ENCODE results near the gene FAM151A. TPM values are rescaled to one million over a fixed set of nuclear protein-coding genes. Genes with fewer than 3 reads are reported as not detected.

The FAM151A gene
- polyA plus RNA-seq, 1 donor (not counting 4 experiments of a cell fraction or from before 2014, with no cell fraction given) = 0.07 TPM

- Histone ChIP-seq H3K27ac (ENCODE audit: control insufficient read depth, insufficient read depth, low read length) (no peak overlapping the region), H3K9me3 (ENCODE audit: control insufficient read depth, low read depth, low read length) (no peaks in the 10 kb centered on the region), H4K20me1 (ENCODE audit: control insufficient read depth, extremely low read depth, insufficient read depth, low read length) (no peaks in the 10 kb centered on the region), H3K4me3 (ENCODE audit: control insufficient read depth in 2 of 3, extremely low read depth in 1 of 3, insufficient read depth in 2 of 3, low read depth in 1 of 3, low read length in 3 of 3) (no peak overlapping the region), H2AFZ (ENCODE audit: control insufficient read depth, low read length) (no peak overlapping the region), H3K9ac (ENCODE audit: control insufficient read depth, extremely low read depth, insufficient read depth, low read length) (no peak overlapping the region), H3K4me1 (ENCODE audit: control insufficient read depth, extremely low read depth, insufficient read depth, low read length) (peaks cover 13% of the 10 kb centered on the region), H3K36me3 (ENCODE audit: control insufficient read depth in 2 of 2, extremely low read depth in 1 of 2, insufficient read depth in 2 of 2, low read length in 2 of 2) (no peaks in the 10 kb centered on the region), H3K79me2 (ENCODE audit: control insufficient read depth, insufficient read depth, low read length) (no peaks in the 10 kb centered on the region), H3K9me1 (ENCODE audit: control insufficient read depth, extremely low read depth, insufficient read depth, low read length) (no peaks in the 10 kb centered on the region), H3K27me3 (ENCODE audit: control insufficient read depth, extremely low read depth, insufficient read depth, low read length) (peaks cover 4% of the 10 kb centered on the region), H3K4me2 (ENCODE audit: control insufficient read depth, extremely low read depth, insufficient read depth, low read depth, low read length) (no peak overlapping the region)
- dilution Hi-C loops (cut with MboI; ENCODE audit: extremely low pct_ligation_motif_present, low sequenced_read_pairs) = no loop called here
- FAIRE-seq (no peak), DNase-seq (ENCODE audit: low read depth, low spot score) (no peak)
- TF ChIP-seq CTCF (optimal IDR thresholded peaks at IDR 0.05 in 1 of 3, IDR thresholded peaks at IDR 0.05 in 1 of 3, conservative IDR thresholded peaks at IDR 0.05 in 1 of 3; ENCODE audit: extremely low read depth in 1 of 3, insufficient read depth in 2 of 3, low read length in 3 of 3) (no peak), EZH2 (IDR thresholded peaks at IDR 0.05; ENCODE audit: low read length) (no peak)
These were observed 3.6 kb downstream of the FAM151A start for GRCh38 chr1:54619749-54620148.

- Histone ChIP-seq H3K4me3 (ENCODE audit: control insufficient read depth in 2 of 3, extremely low read depth in 1 of 3, insufficient read depth in 2 of 3, low read depth in 1 of 3, low read length in 3 of 3) (no peak overlapping the region), H3K36me3 (ENCODE audit: control insufficient read depth in 2 of 2, extremely low read depth in 1 of 2, insufficient read depth in 2 of 2, low read length in 2 of 2) (no peaks in the 10 kb centered on the region), H4K20me1 (ENCODE audit: control insufficient read depth, extremely low read depth, insufficient read depth, low read length) (no peaks in the 10 kb centered on the region), H2AFZ (ENCODE audit: control insufficient read depth, low read length) (peak overlapping the region; percentile 75), H3K9me1 (ENCODE audit: control insufficient read depth, extremely low read depth, insufficient read depth, low read length) (peaks cover 2% of the 10 kb centered on the region), H3K27me3 (ENCODE audit: control insufficient read depth, extremely low read depth, insufficient read depth, low read length) (peaks cover 4% of the 10 kb centered on the region), H3K4me1 (ENCODE audit: control insufficient read depth, extremely low read depth, insufficient read depth, low read length) (peaks cover 15% of the 10 kb centered on the region), H3K27ac (ENCODE audit: control insufficient read depth, insufficient read depth, low read length) (no peak overlapping the region), H3K9me3 (ENCODE audit: control insufficient read depth, low read depth, low read length) (no peaks in the 10 kb centered on the region), H3K9ac (ENCODE audit: control insufficient read depth, extremely low read depth, insufficient read depth, low read length) (no peak overlapping the region), H3K79me2 (ENCODE audit: control insufficient read depth, insufficient read depth, low read length) (no peaks in the 10 kb centered on the region), H3K4me2 (ENCODE audit: control insufficient read depth, extremely low read depth, insufficient read depth, low read depth, low read length) (peak overlapping the region; percentile 37)
- TF ChIP-seq CTCF (optimal IDR thresholded peaks at IDR 0.05 in 1 of 3, IDR thresholded peaks at IDR 0.05 in 1 of 3, conservative IDR thresholded peaks at IDR 0.05 in 1 of 3; ENCODE audit: extremely low read depth in 1 of 3, insufficient read depth in 2 of 3, low read length in 3 of 3) = no peak
- no peak for TF ChIP-seq EZH2 (IDR thresholded peaks at IDR 0.05; ENCODE audit: low read length)
- DNase-seq (ENCODE audit: low read depth, low spot score) (peak; percentile 83), FAIRE-seq (peak; percentile 97)
- dilution Hi-C loops (cut with MboI; ENCODE audit: extremely low pct_ligation_motif_present, low sequenced_read_pairs) = no loop called here
These were observed 7.6 kb downstream of the FAM151A start for GRCh38 chr1:54615531-54616279.

Measured in keratinocyte (primary cell).